Brain microvascular endothelial cell (primary cell): ENCODE data around the gene FMN2.

Experiments used
- DNase-seq: peaks from one replicate; pipeline ENCODE4 v3.0.0-alpha.2; 2020
- H3K27ac ChIP-seq: fragments of 250-450 bp; sonication (Bioruptor Pico); 2 replicates; pipeline ENCODE4 v1.5.1; 2020; ENCODE audit warnings: mild to moderate bottlenecking, moderate library complexity
- H3K27me3 ChIP-seq: fragments of 250-450 bp; sonication (Bioruptor Pico); replicated peaks from 2 replicates; pipeline ENCODE4 v1.5.1; 2020; ENCODE audit warnings: mild to moderate bottlenecking
- H3K36me3 ChIP-seq: fragments of 250-450 bp; sonication (Bioruptor Pico); replicated peaks from 2 replicates; pipeline ENCODE4 v1.5.1; 2020; ENCODE audit warnings: mild to moderate bottlenecking
- H3K4me3 ChIP-seq: 2 replicates; pipeline ENCODE4 v1.5.1; 2011; ENCODE audit warnings: low read depth, mild to moderate bottlenecking, control low read depth, low read length, moderate library complexity
- CTCF ChIP-seq: IDR thresholded peaks from 2 replicates; pipeline ENCODE4 v1.5.1; 2011; ENCODE audit warnings: low read depth, mild to moderate bottlenecking, moderate library complexity, low read length, control low read depth, inconsistent platforms; ENCODE audit errors: missing control alignments
- in situ Hi-C: cut with HindIII; loops from 2 replicates; pipeline ENCODE4 v1.10.0; 2017; ENCODE audit warnings: low sequenced_read_pairs, low pct_ligation_motif_present

Gene FMN2

GRCh38 chr1:240107058-240107684 is 15.5 kb downstream of the FMN2 start:
- H3K27ac ChIP-seq, result no peak overlapping the region
- no peak for DNase-seq
- TF ChIP-seq CTCF, result no peak
- in situ Hi-C loops, result no loop called here
- H3K27me3 ChIP-seq, result no peaks in the 10 kb centered on the region
- H3K36me3 ChIP-seq, result no peaks in the 10 kb centered on the region
- no peak overlapping the region for H3K4me3 ChIP-seq

- in situ Hi-C loops, result no loop called here
- DNase-seq, result no peak
- TF ChIP-seq CTCF, result no peak
- H3K27ac ChIP-seq, result no peak overlapping the region
- no peaks in the 10 kb centered on the region for H3K27me3 ChIP-seq
- no peaks in the 10 kb centered on the region for H3K36me3 ChIP-seq
- no peak overlapping the region for H3K4me3 ChIP-seq
Measured at GRCh38 chr1:240109130-240109529, 17.4 kb downstream of the FMN2 start.

- Histone ChIP-seq H3K27ac (no peak overlapping the region), H3K27me3 (no peaks in the 10 kb centered on the region), H3K36me3 (no peaks in the 10 kb centered on the region), H3K4me3 (no peak overlapping the region)
- no peak for DNase-seq
- TF ChIP-seq CTCF, result peak; percentile 13
- in situ Hi-C loops, result no loop called here
Measured at GRCh38 chr1:240109920-240110636, 18.4 kb downstream of the FMN2 start.

GRCh38 chr1:240111558-240111957 is 19.9 kb downstream of the FMN2 start:
- DNase-seq, result no peak
- no peaks in the 10 kb centered on the region for H3K27me3 ChIP-seq
- peak; percentile 33 for TF ChIP-seq CTCF
- H3K36me3 ChIP-seq, result no peaks in the 10 kb centered on the region
- H3K4me3 ChIP-seq, result no peak overlapping the region
- H3K27ac ChIP-seq, result no peak overlapping the region
- in situ Hi-C loops, result no loop called here

GRCh38 chr1:240114222-240114621 is 22.5 kb downstream of the FMN2 start:
- H3K36me3 ChIP-seq, result no peaks in the 10 kb centered on the region
- no peaks in the 10 kb centered on the region for H3K27me3 ChIP-seq
- DNase-seq, result no peak
- in situ Hi-C loops, result no loop called here
- no peak for TF ChIP-seq CTCF
- no peak overlapping the region for H3K4me3 ChIP-seq
- H3K27ac ChIP-seq, result no peak overlapping the region
